Uterus (tissue), 2 donors: ENCODE data around the gene ZNF516.
A peak's percentile ranks its signal among the peaks of the same experiment; 100 is the strongest.

Source experiments
- POLR2A ChIP-seq, 2 donors: fragments of 450-650 bp; IDR thresholded peaks; one replicate each; pipeline ENCODE4 v1.6.1; 2016; ENCODE audit warnings: antibody characterized with exemption in 2 of 2, mild to moderate bottlenecking in 1 of 2, moderate library complexity in 1 of 2
- TF ChIP-seq, protein P1 (sequence below), 4 experiments: fragments of 200-600 bp in 2 of 4; fragments of 450-650 bp in 2 of 4; sonication (generic) in 2 of 4; IDR thresholded peaks; one replicate each; pipeline ENCODE4 v1.5.1; 2016 to 2019; ENCODE audit warnings: antibody characterized with exemption in 4 of 4, mild to moderate bottlenecking in 2 of 4, moderate library complexity in 1 of 4

DNA sequence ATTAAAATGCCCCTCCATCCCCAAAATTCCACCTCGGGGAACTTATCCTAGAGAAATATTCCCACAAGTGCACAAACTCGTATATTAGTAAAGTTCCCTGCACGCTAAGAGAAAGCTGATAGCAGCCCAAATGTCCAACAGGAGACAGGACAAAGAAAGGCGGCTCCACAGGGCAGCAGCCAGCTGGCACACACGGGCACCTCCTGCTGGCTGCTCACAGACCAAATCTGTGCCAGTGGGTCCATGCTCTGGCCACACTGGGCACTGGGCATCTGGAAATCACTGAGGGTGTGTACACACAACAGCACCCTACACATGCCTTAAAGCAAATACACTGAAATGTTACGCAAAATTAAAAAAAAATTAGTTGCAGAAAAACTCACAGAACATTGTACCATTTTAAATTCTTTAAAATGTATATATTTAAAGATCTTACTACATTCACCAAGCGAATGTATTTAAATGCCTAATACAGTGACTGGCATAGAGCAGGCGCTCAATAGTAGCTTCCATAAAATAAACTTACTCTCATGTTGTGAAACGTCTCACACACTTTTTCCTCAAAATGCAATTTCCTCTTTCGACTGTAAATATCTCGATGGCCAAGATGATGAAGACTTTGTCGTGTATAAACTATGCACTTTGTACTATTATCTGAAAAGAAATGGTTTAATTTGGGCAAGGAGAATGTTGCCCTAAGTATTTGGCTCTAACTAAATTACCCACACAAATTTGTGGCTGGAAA is 19.4 kb downstream of the ZNF516 start:
- TF ChIP-seq POLR2A (IDR thresholded peaks at IDR 0.05): no peak
- TF ChIP-seq, protein P1, sequence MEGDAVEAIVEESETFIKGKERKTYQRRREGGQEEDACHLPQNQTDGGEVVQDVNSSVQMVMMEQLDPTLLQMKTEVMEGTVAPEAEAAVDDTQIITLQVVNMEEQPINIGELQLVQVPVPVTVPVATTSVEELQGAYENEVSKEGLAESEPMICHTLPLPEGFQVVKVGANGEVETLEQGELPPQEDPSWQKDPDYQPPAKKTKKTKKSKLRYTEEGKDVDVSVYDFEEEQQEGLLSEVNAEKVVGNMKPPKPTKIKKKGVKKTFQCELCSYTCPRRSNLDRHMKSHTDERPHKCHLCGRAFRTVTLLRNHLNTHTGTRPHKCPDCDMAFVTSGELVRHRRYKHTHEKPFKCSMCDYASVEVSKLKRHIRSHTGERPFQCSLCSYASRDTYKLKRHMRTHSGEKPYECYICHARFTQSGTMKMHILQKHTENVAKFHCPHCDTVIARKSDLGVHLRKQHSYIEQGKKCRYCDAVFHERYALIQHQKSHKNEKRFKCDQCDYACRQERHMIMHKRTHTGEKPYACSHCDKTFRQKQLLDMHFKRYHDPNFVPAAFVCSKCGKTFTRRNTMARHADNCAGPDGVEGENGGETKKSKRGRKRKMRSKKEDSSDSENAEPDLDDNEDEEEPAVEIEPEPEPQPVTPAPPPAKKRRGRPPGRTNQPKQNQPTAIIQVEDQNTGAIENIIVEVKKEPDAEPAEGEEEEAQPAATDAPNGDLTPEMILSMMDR (IDR thresholded peaks at IDR 0.05): peak in 1 of 4 experiments; percentile 15
